HG03354 (cell line): Measurements from ENCODE around the gene FARS2.
A peak's percentile ranks its signal among the peaks of the same experiment; 100 is the strongest.

Experiments used
- ATAC-seq: cut with Tn5 transposase; IDR thresholded peaks from one replicate; pipeline ENCODE4 v1.9.1; 2021; ENCODE audit warnings: mild to moderate bottlenecking; ENCODE audit not compliant: unreplicated experiment, poor library complexity, severe bottlenecking

Gene FARS2

GRCh38 chr6:5751525-5752390 is 490.4 kb downstream of the FARS2 start:
- no peak for ATAC-seq

DNA sequence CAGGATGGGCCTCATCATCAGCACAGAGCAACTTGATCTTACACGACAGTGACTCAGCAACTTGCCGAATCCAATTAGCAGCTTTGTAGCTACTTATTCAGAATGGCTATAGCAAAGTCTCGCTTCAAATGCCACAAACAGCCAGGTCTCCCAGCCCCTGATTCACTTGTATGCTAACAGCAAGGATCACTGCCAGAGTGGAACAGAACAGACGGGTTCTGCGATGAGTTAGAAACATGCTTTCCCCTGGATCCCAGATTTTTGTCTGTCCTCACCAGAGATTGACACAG is 491.0 kb downstream of the FARS2 start:
- ATAC-seq: no peak

GRCh38 chr6:5753209-5753608 is 491.9 kb downstream of the FARS2 start:
- no peak for ATAC-seq

GRCh38 chr6:5754904-5755303 is 493.6 kb downstream of the FARS2 start:
- ATAC-seq: no peak

DNA sequence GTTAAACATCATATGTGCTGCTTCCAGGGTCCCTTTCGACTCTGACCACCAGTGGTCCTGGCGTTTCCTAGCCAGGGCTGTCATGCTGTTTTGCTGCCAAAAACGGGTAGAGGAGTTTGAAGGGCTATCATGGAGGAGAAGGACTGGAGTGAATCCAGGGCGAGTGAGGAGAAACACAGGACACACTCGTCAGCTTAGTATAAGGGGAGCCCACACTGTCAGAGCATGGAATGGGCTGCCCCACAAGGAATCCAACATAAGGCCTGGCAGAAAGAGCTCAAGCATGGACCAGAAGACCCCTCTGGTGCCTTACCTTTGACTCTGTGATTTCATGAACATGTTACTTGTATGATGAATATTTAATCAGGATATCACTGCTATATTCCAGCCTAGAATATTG is 498.3 kb downstream of the FARS2 start:
- no peak for ATAC-seq

DNA sequence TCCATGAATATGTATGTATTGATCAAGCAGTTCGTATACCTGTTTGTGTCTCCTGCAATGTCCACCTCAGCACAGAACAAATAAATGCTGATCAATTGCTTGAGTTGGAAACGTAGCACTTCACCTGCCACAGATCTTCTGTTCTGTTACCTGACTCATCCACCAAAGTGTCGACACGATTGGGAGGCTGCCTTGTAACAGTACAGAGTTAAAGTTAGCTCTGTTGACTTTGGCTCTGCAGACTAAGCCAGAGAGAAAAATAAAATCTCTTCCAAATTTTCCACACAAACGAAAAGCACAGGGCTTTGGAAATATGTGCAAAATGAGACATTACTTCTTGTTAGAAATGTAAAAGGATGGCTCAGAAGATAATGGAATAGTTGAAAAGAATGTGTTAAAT is 500.1 kb downstream of the FARS2 start:
- ATAC-seq: no peak

GRCh38 chr6:5762561-5762968 is 501.3 kb downstream of the FARS2 start:
- no peak for ATAC-seq

- no peak for ATAC-seq
These were observed 502.1 kb downstream of the FARS2 start for GRCh38 chr6:5763407-5763806.

DNA sequence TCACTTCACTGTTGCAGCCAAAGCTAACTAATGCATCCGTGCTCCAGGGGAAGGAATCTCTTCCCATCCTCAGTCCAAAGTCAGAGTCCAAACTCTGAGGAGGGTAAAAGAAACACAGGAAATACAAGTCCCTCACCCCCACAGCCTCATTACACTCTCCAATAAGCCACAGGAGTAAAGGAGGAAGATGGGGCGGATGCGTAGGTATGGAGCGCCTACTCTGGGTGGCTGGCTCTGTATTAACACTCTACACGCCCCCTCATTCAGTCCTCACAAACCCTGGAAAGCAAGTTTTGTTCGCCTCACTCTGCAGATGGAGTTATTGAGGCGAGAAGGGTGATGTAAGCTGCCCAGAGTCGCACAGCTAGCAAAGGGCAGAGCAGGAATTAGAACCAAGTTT is 502.6 kb downstream of the FARS2 start:
- no peak for ATAC-seq

- no peak for ATAC-seq
These were observed 503.2 kb downstream of the FARS2 start for GRCh38 chr6:5764401-5764955.

DNA sequence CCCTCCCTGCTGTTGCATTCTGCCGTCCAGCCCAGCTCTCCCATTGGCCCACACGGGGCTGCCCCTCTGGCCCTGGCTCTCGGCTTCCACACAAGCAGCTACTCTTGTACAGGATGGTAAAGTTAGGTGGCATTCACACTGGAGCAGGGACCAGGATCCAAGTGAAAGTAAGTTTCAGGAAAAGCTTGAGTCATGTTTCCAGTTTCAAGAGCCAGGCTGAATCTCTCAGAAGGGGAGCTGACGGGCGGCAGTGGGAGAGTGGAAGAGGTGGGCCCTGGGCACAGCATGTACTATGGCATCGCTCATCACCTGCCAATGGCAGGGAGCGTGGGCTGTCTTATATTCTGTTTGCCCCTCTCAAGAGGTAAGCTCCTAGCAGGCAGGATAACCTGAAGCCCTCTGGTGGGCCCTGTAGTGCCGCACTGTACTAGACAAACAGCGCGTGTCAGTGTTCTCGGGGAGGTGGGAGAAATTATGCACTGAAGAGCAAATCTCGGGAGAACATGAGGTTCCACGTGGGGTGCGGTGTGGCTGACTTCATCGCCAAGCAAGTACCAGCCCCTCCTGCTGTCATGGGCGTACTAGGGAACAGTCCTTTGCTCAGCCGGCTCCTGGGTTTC is 503.9 kb downstream of the FARS2 start:
- ATAC-seq: no peak

DNA sequence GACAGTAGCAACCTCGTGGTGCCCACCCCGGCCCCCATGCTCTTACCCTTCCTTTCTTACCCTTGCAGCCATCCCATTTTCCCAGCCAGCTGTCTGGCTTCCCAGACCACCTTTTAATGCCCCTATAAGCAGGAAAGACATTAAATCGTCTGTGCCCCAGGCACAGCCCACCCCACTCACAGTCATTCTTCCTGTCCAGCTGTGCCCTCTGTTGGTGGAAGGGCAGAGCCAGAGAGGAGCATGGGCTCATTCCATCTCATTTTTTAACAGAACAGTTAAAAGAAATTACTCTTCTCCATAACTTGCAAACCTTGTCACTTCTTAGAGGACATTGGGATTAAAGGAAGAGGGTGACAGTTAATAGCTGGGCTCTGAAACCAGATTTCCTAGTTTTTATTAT is 504.9 kb downstream of the FARS2 start:
- ATAC-seq: no peak

DNA sequence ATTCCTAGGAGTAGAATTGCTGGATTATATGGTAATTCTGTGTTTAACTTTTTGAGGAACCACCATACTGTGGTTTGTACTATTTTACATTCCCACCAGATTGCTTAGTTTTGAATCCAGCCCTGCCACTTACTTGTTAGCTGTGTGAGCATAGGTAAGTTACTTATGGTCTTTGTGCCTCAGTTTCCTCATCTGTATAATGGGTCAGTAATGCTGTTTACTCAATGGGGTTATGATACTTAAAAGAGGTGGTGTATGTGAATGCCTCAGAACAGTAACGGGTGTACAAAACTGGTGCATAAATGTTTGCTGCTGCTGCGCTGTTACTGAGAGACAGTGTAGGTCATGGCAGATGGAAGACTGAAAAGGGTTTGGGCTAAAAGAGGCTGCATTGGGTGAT is 506.2 kb downstream of the FARS2 start:
- no peak for ATAC-seq

- ATAC-seq: no peak
These were observed 509.9 kb downstream of the FARS2 start for GRCh38 chr6:5771211-5771610.

DNA sequence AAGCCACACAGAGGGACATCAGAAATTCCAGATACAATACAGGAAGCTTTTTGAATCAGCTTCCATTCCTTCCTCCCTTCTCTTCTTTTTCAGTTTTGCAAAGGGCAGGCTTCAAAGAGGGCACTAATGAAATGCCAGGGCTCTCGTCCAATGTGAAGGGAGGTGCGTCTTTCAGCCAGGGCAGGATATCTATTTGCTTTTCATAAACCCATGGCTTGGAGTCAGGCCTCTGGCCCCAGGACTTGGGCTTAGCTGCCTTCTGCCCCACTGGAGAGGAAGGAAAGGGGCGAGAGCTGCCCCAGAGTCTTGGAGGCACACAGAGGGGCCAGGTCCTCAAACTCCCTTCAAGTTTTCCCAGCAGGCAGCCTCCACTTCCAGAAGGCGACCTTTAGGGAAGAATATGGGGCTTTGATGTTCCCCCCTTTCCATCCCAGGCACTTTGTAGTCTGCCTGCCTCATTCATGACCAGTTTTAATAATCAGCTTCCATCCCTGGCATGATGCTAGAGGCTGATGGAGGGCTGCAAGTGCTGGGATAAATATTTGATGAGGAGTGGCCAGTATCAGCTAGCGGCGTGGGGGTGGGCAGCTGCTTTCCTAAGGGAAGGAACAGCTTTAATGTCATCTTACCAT is 510.6 kb downstream of the FARS2 start:
- no peak for ATAC-seq

DNA sequence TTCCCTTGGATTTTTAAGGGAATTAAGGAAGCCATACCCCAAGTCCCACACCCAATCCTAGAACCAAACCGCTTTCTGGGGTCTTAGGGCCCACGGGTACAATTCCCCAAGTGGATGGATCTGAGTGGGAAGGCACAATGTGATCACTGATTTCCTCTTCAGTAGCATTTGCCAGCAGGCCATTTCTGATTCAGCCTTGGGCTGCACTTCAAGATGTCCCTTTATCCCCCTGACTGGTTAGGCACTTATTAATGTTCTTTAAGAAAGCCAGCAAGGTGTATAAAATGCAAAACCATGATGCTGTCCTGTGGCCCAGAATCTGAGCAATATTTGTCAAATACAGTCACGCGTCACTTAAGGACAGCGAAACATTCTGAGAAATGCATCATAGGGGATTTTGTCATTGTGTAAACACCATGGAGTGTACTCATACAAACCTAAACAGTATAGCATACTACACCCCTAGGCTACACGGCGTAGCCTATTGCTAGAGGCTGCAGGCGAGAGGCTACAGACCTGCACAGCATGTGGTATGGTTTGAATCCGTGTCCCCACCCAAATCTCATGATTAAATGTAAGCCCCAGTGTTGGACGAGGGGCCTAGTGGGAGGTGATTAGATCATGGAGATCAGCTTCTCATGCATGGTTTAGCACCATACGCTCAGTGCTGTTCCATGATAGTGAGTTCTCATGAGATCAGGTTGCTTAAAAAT is 511.3 kb downstream of the FARS2 start:
- no peak for ATAC-seq

DNA sequence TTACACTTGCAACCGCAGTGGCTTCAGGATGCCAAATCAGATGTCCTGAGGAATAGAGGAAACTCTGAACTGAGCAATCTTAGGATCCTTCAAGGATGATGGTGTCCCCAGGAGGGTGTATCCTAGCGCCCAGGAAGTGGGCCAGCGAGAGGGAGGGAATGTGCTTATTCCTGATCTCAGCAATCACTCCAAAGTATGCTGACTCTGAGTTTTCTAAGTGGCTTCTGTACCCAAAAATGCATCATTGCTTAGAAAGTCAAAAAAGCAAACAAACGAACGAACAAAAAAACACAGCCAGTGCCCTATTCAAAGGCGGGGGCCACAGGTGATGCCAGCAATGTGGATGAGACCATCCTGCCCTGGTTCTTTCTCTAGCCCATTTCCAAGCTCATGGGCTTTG is 514.8 kb downstream of the FARS2 start:
- no peak for ATAC-seq

GRCh38 chr6:5776706-5777390 is 515.5 kb downstream of the FARS2 start:
- ATAC-seq: no peak

DNA sequence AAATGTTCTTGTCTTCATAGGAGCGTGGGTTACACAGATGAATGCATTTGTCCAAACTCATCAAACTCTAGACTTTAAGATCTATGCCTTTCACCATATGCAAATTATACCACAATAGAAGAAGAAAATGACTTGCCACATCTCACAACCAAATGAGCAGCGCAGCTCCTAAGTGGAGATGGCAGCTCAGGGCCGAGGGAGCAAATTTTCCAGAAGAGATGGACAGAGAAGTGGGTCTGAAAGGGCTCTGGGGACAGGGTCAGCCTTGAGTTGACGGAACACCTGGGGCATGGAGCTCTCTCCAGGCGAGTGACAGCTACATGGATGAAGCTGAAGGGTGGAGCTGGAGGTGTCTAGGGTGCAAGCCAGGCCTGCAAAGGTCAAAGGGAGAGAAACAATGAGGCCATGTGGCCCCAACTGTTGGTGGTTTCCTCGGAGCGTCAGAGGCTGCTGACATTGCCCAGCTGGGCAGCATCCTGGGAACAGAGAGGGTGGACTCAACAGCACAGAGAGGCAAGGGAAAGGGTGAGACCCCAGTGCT is 517.1 kb downstream of the FARS2 start:
- ATAC-seq: peak; percentile 95
